ENCODE measurements around the gene CYTH1. TPM values are rescaled to one million over a fixed set of nuclear protein-coding genes. Genes with fewer than 3 reads are reported as not detected.

Gene CYTH1
- total RNA-seq, 4 donors from 2014 or later, result 42.1 to 86.7 (median 67.5) TPM

DNA sequence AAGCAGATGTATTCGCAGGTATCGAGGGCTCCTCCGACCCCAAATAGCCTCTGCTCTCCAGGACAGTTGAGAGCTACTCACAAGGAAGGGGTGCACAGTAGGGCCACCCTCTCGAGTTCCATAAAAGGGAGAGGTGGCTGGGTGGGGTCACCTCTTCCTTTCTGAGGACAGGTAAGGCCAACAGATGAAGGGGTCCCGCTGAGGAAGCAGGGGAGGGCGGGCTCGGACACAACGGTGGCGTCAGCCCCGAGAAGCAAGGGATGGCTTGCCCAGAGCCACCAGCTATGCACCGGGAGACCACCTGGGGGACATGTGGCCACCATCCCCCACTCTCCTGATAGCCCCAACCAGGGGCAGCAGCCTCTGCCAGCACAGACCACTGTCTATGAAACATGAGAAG lies 15.1 kb upstream of the CYTH1 start:
- Histone ChIP-seq H3K27ac (no peak overlapping the region), H3K4me3 (no peak overlapping the region), H3K36me3 (peaks cover 25 to 90% (median 35%) of the 10 kb centered on the region in 3 donors), H3K27me3 (no peaks in the 10 kb centered on the region), H3K9me3 (no peaks in the 10 kb centered on the region), H3K4me1 (peaks cover 8 to 39% (median 15%) of the 10 kb centered on the region in 3 donors)
- no peak for TF ChIP-seq POLR2A (IDR thresholded peaks at IDR 0.05)
- TF ChIP-seq CTCF (IDR thresholded peaks at IDR 0.05), result no peak
- no peak for DNase-seq
- whole genome bisulfite sequencing, 2 donors, result 88 to 90% methylated on average over 3 to 11 of the region's 11 CpGs
- intact Hi-C loops (cut with DNase I), result no loop called here

- peaks cover 25 to 83% (median 35%) of the 10 kb centered on the region in 3 donors for H3K36me3 ChIP-seq
- no peak overlapping the region for H3K4me3 ChIP-seq
- H3K27ac ChIP-seq, result peak overlapping the region in 3 of 4 donors; percentile 14 to 32 (median 31)
- no peaks in the 10 kb centered on the region for H3K9me3 ChIP-seq
- TF ChIP-seq POLR2A (IDR thresholded peaks at IDR 0.05) (no peak), CTCF (IDR thresholded peaks at IDR 0.05) (no peak)
- 84 to 87% methylated on average over 9 to 11 of the region's 11 CpGs for WGBS, 2 donors
- H3K27me3 ChIP-seq, result no peaks in the 10 kb centered on the region
- H3K4me1 ChIP-seq, result peaks cover 8 to 39% (median 20%) of the 10 kb centered on the region in 3 donors
- no peak for DNase-seq
- intact Hi-C loops (cut with DNase I), result no loop called here
Measured at GRCh38 chr17:78796517-78796900, 14.4 kb upstream of the CYTH1 start.

- peaks cover 25 to 78% (median 35%) of the 10 kb centered on the region in 3 donors for H3K36me3 ChIP-seq
- H3K9me3 ChIP-seq, result no peaks in the 10 kb centered on the region
- peaks cover 10 to 39% (median 20%) of the 10 kb centered on the region in 3 donors for H3K4me1 ChIP-seq
- H3K27ac ChIP-seq, result peak overlapping the region in 3 of 4 donors; percentile 19 to 32 (median 27)
- no peak for DNase-seq
- H3K27me3 ChIP-seq, result no peaks in the 10 kb centered on the region
- 77 to 84% methylated on average over 13 to 14 of the region's 14 CpGs for WGBS, 2 donors
- intact Hi-C loops (cut with DNase I), result no loop called here
- no peak overlapping the region for H3K4me3 ChIP-seq
- TF ChIP-seq CTCF (IDR thresholded peaks at IDR 0.05), result no peak
- TF ChIP-seq POLR2A (IDR thresholded peaks at IDR 0.05), result no peak
Measured at GRCh38 chr17:78795861-78796516, 13.9 kb upstream of the CYTH1 start.

DNA sequence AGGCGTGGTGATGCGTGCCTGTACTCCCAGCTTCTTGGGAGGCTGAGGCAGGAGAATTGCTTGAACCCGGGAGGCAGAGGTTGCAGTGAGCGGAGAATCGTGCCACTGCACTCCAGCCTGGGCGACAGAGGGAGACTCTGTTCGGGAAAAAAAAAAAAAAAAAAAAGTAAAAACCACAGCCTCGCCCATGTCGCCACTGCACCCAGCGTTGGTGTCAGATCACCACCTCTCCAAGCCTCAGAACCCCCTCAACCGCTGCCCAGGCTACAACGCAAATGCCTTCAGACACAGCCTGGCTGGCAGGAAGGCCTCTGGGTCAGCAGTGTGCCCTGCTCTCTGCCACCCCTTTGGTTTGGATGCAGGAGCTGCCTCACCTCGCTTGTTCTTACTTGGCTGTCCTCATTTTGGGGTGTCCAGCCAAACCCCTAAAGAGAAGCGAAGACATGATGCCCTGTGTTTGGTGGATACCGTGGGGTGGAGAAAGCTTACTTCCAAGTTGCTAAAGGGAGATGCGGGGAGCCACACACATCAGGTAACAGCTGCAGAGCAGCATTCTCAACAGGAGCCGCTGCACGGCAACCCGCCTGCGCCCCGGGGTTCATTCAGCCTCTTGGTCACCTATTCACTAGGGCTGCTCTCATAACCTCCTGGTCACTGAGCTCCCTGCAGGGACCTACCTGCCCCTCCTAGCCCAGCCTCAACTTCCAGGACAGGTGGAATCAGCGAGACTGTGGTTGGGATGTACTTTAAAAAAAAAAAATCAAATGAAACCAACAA lies 13.0 kb upstream of the CYTH1 start:
- intact Hi-C loops (cut with DNase I), result no loop called here
- TF ChIP-seq CTCF (IDR thresholded peaks at IDR 0.05) (no peak), POLR2A (IDR thresholded peaks at IDR 0.05) (no peak)
- H3K27ac ChIP-seq, result no peak overlapping the region
- H3K4me3 ChIP-seq, result no peak overlapping the region
- whole genome bisulfite sequencing, 2 donors, result 77 to 85% methylated on average over 8 to 21 of the region's 22 CpGs
- H3K27me3 ChIP-seq, result no peaks in the 10 kb centered on the region
- H3K36me3 ChIP-seq, result peaks cover 25 to 70% (median 35%) of the 10 kb centered on the region in 3 donors
- H3K9me3 ChIP-seq, result no peaks in the 10 kb centered on the region
- no peak for DNase-seq
- H3K4me1 ChIP-seq, result peaks cover 15 to 39% (median 30%) of the 10 kb centered on the region in 3 donors

DNA sequence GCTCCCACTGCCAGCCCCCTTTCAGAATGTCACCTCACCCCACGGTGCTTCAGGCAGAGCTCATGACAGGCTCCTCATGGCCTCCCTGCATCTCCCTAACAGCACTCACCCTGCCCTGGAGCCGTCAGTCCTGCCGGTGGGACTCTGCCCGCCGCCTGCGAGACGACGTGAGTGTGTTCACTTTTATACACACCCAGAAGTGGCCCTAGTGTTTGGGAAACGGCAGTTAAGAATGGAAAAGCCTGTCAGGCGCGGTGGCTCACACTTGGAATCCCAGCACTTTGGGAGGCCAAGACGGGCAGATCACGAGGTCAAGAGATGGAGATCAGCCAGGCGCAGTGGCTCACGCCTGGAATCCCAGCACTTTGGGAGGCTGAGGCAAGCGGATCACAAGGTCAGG lies 12.3 kb upstream of the CYTH1 start:
- intact Hi-C loops (cut with DNase I), result no loop called here
- DNase-seq, result no peak
- Histone ChIP-seq H3K27ac (peak overlapping the region in 1 of 4 donors; percentile 13), H3K36me3 (peaks cover 25 to 66% (median 34%) of the 10 kb centered on the region in 3 donors), H3K4me3 (no peak overlapping the region), H3K9me3 (no peaks in the 10 kb centered on the region), H3K4me1 (peaks cover 21 to 44% (median 36%) of the 10 kb centered on the region in 3 donors), H3K27me3 (no peaks in the 10 kb centered on the region)
- 89 to 91% methylated on average over 3 to 5 of the region's 16 CpGs for WGBS, 2 donors
- TF ChIP-seq CTCF (IDR thresholded peaks at IDR 0.05) (no peak), POLR2A (IDR thresholded peaks at IDR 0.05) (no peak)
